Measurements from ENCODE around the gene ACSM6.
"Not testable (repeated sequence)": the region's sequence is repeated elsewhere in the genome, so short reads cannot be mapped to it uniquely, and the experiment has no call there.

Gene ACSM6

GRCh38 chr10:95214369-95214768, 20.3 kb downstream of the ACSM6 start:
- no peaks in the 10 kb centered on the region for H3K4me1 ChIP-seq (ENCODE audit: control insufficient read depth, insufficient read depth, low read length)
- no peak overlapping the region for H3K27ac ChIP-seq (ENCODE audit: insufficient read depth, low read depth, low read length, poor library complexity, severe bottlenecking)
- no peaks in the 10 kb centered on the region for H3K9me3 ChIP-seq (ENCODE audit: control insufficient read depth, low read length)
- 86 to 88% methylated on average over 1 to 2 of the region's 2 CpGs for WGBS, 2 experiments
- no peaks in the 10 kb centered on the region for H3K36me3 ChIP-seq (ENCODE audit: control insufficient read depth, insufficient read depth, low read length)
- H3K4me3 ChIP-seq (ENCODE audit: insufficient read depth, low read depth, low read length): no peak overlapping the region
- no peaks in the 10 kb centered on the region for H3K27me3 ChIP-seq (ENCODE audit: control insufficient read depth, insufficient read depth, low read length, poor library complexity, severe bottlenecking)

DNA sequence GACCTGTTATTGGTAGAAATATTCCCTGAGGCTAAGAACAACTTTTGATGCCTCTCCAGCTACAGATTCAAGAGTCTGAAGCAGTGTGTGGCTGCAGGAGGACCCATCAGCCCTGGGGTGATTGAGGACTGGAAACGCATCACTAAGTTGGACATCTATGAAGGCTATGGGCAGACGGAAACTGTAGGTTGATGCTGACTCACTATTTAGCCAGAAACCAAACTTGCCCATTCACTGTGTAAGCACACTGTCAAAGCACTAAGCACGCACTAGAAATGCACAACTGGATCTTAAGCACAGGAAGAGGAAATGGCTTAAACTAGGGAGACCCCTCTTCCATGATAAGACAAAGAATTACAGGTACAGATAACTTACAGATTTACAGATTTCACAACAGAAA, 20.8 kb downstream of the ACSM6 start:
- Histone ChIP-seq H3K4me3 (ENCODE audit: insufficient read depth, low read depth, low read length) (no peak overlapping the region), H3K27ac (ENCODE audit: insufficient read depth, low read depth, low read length, poor library complexity, severe bottlenecking) (no peak overlapping the region), H3K9me3 (ENCODE audit: control insufficient read depth, low read length) (no peaks in the 10 kb centered on the region), H3K36me3 (ENCODE audit: control insufficient read depth, insufficient read depth, low read length) (no peaks in the 10 kb centered on the region), H3K4me1 (ENCODE audit: control insufficient read depth, insufficient read depth, low read length) (no peaks in the 10 kb centered on the region), H3K27me3 (ENCODE audit: control insufficient read depth, insufficient read depth, low read length, poor library complexity, severe bottlenecking) (no peaks in the 10 kb centered on the region)
- WGBS, 2 experiments: 96 to 98% methylated on average over 3 of the region's 3 CpGs

- no peaks in the 10 kb centered on the region for H3K36me3 ChIP-seq (ENCODE audit: control insufficient read depth, insufficient read depth, low read length)
- no peak overlapping the region for H3K27ac ChIP-seq (ENCODE audit: insufficient read depth, low read depth, low read length, poor library complexity, severe bottlenecking)
- H3K4me1 ChIP-seq (ENCODE audit: control insufficient read depth, insufficient read depth, low read length): no peaks in the 10 kb centered on the region
- no peaks in the 10 kb centered on the region for H3K9me3 ChIP-seq (ENCODE audit: control insufficient read depth, low read length)
- no peaks in the 10 kb centered on the region for H3K27me3 ChIP-seq (ENCODE audit: control insufficient read depth, insufficient read depth, low read length, poor library complexity, severe bottlenecking)
- WGBS, 2 experiments: 89 to 90% methylated on average over 1 of the region's 1 CpG
- H3K4me3 ChIP-seq (ENCODE audit: insufficient read depth, low read depth, low read length): no peak overlapping the region
Measured at GRCh38 chr10:95217476-95217875, 23.4 kb downstream of the ACSM6 start.

DNA sequence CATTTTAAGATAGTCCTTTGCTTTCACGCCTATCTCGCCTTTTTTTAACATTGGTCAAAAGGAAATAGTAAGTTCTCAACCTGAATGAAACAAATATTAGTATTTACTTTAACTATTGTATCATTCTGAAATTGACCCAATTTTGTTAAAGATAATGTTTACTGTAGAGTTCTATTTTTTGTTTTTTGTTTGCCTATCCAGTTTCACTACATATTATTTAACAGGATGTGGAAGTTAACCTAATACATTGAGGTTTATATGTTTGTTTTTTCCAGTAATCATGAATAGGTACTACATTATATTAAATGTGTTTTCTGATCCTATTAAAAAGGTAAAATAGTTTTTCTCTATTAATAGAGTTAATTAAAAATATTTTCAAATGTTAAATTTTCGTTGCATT, 26.5 kb downstream of the ACSM6 start:
- no peak overlapping the region for H3K27ac ChIP-seq (ENCODE audit: insufficient read depth, low read depth, low read length, poor library complexity, severe bottlenecking)
- no peaks in the 10 kb centered on the region for H3K9me3 ChIP-seq (ENCODE audit: control insufficient read depth, low read length)
- no peaks in the 10 kb centered on the region for H3K36me3 ChIP-seq (ENCODE audit: control insufficient read depth, insufficient read depth, low read length)
- no peak overlapping the region for H3K4me3 ChIP-seq (ENCODE audit: insufficient read depth, low read depth, low read length)
- WGBS, 2 experiments: 92 to 100% methylated on average over 2 of the region's 3 CpGs
- no peaks in the 10 kb centered on the region for H3K27me3 ChIP-seq (ENCODE audit: control insufficient read depth, insufficient read depth, low read length, poor library complexity, severe bottlenecking)
- H3K4me1 ChIP-seq (ENCODE audit: control insufficient read depth, insufficient read depth, low read length): no peaks in the 10 kb centered on the region

DNA sequence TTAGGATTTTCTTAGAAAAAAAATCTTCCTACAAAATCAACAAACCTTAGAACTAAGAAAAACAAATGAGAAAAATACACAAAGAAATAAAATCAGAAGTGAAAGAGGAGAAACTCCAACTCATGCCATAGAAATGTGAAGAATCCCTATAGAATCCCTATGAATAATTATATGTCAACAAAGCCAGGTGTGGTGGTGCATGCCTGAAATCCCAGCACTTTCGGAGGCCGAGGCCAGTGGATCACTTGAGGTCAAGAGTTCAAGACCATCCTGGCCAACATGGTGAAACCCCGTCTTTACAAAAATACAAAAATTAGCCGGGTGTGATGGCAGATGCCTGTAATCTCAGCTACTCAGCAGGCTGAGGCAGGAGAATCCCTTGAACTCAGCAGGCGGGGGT, 27.1 kb downstream of the ACSM6 start:
- H3K27me3 ChIP-seq (ENCODE audit: control insufficient read depth, insufficient read depth, low read length, poor library complexity, severe bottlenecking): no peaks in the 10 kb centered on the region
- WGBS, 2 experiments: 74% methylated on average over 5 of the region's 5 CpGs
- no peak overlapping the region for H3K27ac ChIP-seq (ENCODE audit: insufficient read depth, low read depth, low read length, poor library complexity, severe bottlenecking)
- H3K9me3 ChIP-seq (ENCODE audit: control insufficient read depth, low read length): no peaks in the 10 kb centered on the region
- no peaks in the 10 kb centered on the region for H3K4me1 ChIP-seq (ENCODE audit: control insufficient read depth, insufficient read depth, low read length)
- H3K36me3 ChIP-seq (ENCODE audit: control insufficient read depth, insufficient read depth, low read length): no peaks in the 10 kb centered on the region
- H3K4me3 ChIP-seq (ENCODE audit: insufficient read depth, low read depth, low read length): no peak overlapping the region

GRCh38 chr10:95225136-95225535, 31.1 kb downstream of the ACSM6 start:
- Histone ChIP-seq H3K4me3 (ENCODE audit: insufficient read depth, low read depth, low read length) (no peak overlapping the region), H3K27ac (ENCODE audit: insufficient read depth, low read depth, low read length, poor library complexity, severe bottlenecking) (no peak overlapping the region), H3K36me3 (ENCODE audit: control insufficient read depth, insufficient read depth, low read length) (no peaks in the 10 kb centered on the region), H3K4me1 (ENCODE audit: control insufficient read depth, insufficient read depth, low read length) (peaks cover 5% of the 10 kb centered on the region), H3K27me3 (ENCODE audit: control insufficient read depth, insufficient read depth, low read length, poor library complexity, severe bottlenecking) (no peaks in the 10 kb centered on the region), H3K9me3 (ENCODE audit: control insufficient read depth, low read length) (no peaks in the 10 kb centered on the region)
- 70% methylated on average over 2 of the region's 2 CpGs; no CpG with 5 or more reads in 1 of the 2 experiments for WGBS, 2 experiments

- 33 to 35% methylated on average over 12 to 13 of the region's 14 CpGs for WGBS, 2 experiments
- not testable (repeated sequence) for H3K4me3 ChIP-seq (ENCODE audit: insufficient read depth, low read depth, low read length); H3K9me3 ChIP-seq (ENCODE audit: control insufficient read depth, low read length); H3K36me3 ChIP-seq (ENCODE audit: control insufficient read depth, insufficient read depth, low read length); H3K4me1 ChIP-seq (ENCODE audit: control insufficient read depth, insufficient read depth, low read length); H3K27me3 ChIP-seq (ENCODE audit: control insufficient read depth, insufficient read depth, low read length, poor library complexity, severe bottlenecking)
- peak overlapping the region; percentile 63 for H3K27ac ChIP-seq (ENCODE audit: insufficient read depth, low read depth, low read length, poor library complexity, severe bottlenecking)
Measured at GRCh38 chr10:95228934-95229723, 35.1 kb downstream of the ACSM6 start.

DNA sequence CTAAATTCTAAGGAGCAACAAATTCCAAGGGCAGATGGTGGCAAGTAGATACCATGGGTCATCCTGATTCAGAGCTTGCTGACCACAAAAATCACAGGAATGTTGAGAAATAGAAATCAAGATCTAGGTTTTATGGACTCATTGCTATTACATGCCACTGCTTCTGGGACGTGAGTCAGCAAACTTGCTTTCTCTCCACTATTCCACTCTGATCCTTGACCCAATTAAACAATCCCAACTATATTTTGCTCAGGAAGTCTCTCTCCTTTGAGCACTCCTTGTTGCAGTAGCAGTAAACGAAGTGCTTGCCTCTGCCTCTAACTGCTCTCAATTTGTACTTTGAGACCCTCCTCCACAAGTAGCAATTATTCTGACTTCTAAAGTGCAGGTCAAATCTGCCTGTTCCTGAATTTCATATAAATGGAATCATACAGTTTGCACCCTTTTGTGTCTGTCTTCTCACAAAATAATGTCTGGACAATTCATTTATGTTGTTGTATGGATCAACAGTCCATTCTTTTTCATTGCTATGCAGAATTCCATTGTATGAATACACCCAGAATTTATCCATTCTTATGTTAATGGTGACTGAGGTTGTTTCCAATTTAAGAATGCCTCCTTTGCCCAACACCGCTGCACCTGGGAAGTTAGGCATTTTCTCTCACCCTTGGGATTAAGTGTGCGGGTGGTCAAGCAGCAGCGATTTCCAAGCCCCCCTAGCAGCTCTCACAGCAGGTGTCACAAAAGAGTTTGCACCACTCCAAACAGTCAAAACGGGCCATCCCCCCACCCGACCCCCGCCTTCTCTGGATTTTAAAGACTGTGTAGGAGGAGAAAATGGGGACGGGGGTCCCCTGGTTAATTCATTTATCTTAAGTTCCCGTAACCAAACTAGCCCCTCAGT, 35.9 kb downstream of the ACSM6 start:
- Histone ChIP-seq H3K27ac (ENCODE audit: insufficient read depth, low read depth, low read length, poor library complexity, severe bottlenecking) (peak overlapping the region; percentile 80), H3K27me3 (ENCODE audit: control insufficient read depth, insufficient read depth, low read length, poor library complexity, severe bottlenecking) (no peaks in the 10 kb centered on the region), H3K4me1 (ENCODE audit: control insufficient read depth, insufficient read depth, low read length) (peaks cover 5% of the 10 kb centered on the region), H3K4me3 (ENCODE audit: insufficient read depth, low read depth, low read length) (peak overlapping the region; percentile 56), H3K9me3 (ENCODE audit: control insufficient read depth, low read length) (no peaks in the 10 kb centered on the region), H3K36me3 (ENCODE audit: control insufficient read depth, insufficient read depth, low read length) (no peaks in the 10 kb centered on the region)
- 13% methylated on average over 8 to 10 of the region's 10 CpGs for WGBS, 2 experiments

DNA sequence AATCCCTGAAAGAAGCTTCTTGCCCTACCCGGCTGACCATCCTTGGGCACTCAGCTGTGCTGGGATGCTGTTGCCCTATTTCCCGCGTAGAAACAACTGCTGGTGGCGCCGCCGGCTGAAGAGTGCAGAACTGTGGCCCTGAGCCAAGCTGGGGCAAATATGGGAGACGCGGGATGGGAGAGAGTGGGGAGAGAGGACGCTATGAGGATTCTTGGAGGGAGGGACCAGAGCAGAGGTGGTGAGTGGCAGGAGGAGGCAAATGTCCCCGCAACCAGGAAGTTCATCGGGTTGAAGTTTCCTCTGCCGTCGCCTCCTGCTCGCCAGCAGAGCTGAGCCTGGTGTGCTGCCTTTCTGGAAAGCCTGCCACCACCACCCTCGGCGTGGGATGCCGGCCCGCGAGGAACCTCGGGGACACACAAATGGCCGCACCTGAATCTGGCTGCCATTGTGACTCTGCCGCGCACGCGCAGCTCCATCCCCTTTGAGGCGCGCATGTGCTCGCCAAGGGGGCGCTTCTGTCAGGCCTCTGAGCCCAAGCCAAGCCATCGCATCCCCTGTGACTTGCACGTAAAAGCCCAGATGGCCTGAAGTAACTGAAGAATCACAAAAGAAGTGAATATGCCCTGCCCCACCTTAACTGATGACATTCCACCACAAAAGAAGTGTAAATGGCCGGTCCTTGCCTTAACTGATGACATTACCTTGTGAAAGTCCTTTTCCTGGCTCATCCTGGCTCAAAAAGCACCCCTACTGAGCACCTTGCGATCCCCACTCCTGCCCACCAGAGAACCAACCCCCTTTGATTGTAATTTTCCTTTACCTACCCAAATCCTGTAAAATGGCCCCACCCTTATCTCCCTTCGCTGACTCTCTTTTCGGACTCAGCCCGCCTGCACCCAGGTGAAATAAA, 36.9 kb downstream of the ACSM6 start:
- H3K36me3 ChIP-seq (ENCODE audit: control insufficient read depth, insufficient read depth, low read length); H3K4me1 ChIP-seq (ENCODE audit: control insufficient read depth, insufficient read depth, low read length); H3K9me3 ChIP-seq (ENCODE audit: control insufficient read depth, low read length); H3K27me3 ChIP-seq (ENCODE audit: control insufficient read depth, insufficient read depth, low read length, poor library complexity, severe bottlenecking): not testable (repeated sequence)
- Histone ChIP-seq H3K27ac (ENCODE audit: insufficient read depth, low read depth, low read length, poor library complexity, severe bottlenecking) (peak overlapping the region; percentile 80), H3K4me3 (ENCODE audit: insufficient read depth, low read depth, low read length) (peak overlapping the region; percentile 56)
- WGBS, 2 experiments: 16 to 17% methylated on average over 36 of the region's 36 CpGs
